Calu3 (cell line): ENCODE results near the gene RPL13A. TPM values are rescaled to one million over a fixed set of nuclear protein-coding genes. Genes with fewer than 3 reads are reported as not detected.

ENCODE experiments used
- BruUV-seq: library from RNA; stranded (reverse); fragments of 400-500 nt; replicated peaks from 2 replicates; lab custom pipeline; 2021; lab: Mats Ljungman, UMichigan
- CTCF ChIA-PET: fragments of 300-600 bp; sonication (Branson Sonifier 250); formaldehyde crosslinking; loops from one replicate; lab custom pipeline; 2022; ENCODE audit warnings: antibody characterized with exemption; lab: Charles Lee
- DNase-seq: peaks from one replicate; pipeline ENCODE4 v3.0.0; 2022
- H3K27ac Mint-ChIP-seq: one replicate; pipeline ENCODE4 v1.8.0; 2022; ENCODE audit warnings: mixed read lengths; ENCODE audit not compliant: unreplicated experiment
- H3K27me3 Mint-ChIP-seq: one replicate; pipeline ENCODE4 v1.8.0; 2022; ENCODE audit warnings: mixed read lengths; ENCODE audit not compliant: unreplicated experiment
- H3K36me3 Mint-ChIP-seq: one replicate; pipeline ENCODE4 v1.8.0; 2022; ENCODE audit warnings: mild to moderate bottlenecking, moderate library complexity, mixed read lengths; ENCODE audit not compliant: insufficient read depth, unreplicated experiment
- H3K4me1 Mint-ChIP-seq: one replicate; pipeline ENCODE4 v1.8.0; 2022; ENCODE audit warnings: mild to moderate bottlenecking, low read depth, mixed read lengths; ENCODE audit not compliant: unreplicated experiment
- H3K4me3 Mint-ChIP-seq: one replicate; pipeline ENCODE4 v1.8.0; 2022; ENCODE audit warnings: mild to moderate bottlenecking, low read depth, moderate library complexity, mixed read lengths; ENCODE audit not compliant: unreplicated experiment
- H3K9me3 Mint-ChIP-seq: one replicate; pipeline ENCODE4 v1.8.0; 2022; ENCODE audit warnings: low read depth, mixed read lengths; ENCODE audit not compliant: unreplicated experiment
- CTCF ChIP-seq: fragments of 200-600 bp; IDR thresholded peaks from one replicate; pipeline ENCODE4 v1.8.0; 2022; ENCODE audit warnings: antibody characterized with exemption; ENCODE audit not compliant: unreplicated experiment
- intact Hi-C: fragments of 100-400 bp; cut with micrococcal nuclease; formaldehyde crosslinking; loops from one replicate; pipeline ENCODE4 v1.10.0; 2022; ENCODE audit not compliant: unreplicated experiment
- total RNA-seq: library from RNA; stranded (reverse); gene quantifications from 2 replicates; pipeline ENCODE4 v1.2.3, GENCODE V29; 2022

The RPL13A gene
- total RNA-seq, 1 experiment from 2014 or later: 1,993 TPM

- TF ChIP-seq CTCF: no peak
- BruUV-seq: no TSS peak
- H3K4me3 Mint-ChIP-seq: no peak overlapping the region
- DNase-seq: no peak
- CTCF ChIA-PET: no interaction called here
- peaks cover 28% of the 10 kb centered on the region for H3K36me3 Mint-ChIP-seq
- H3K27me3 Mint-ChIP-seq: peaks cover 16% of the 10 kb centered on the region
- intact Hi-C loops: no loop called here
- no peaks in the 10 kb centered on the region for H3K9me3 Mint-ChIP-seq
- H3K4me1 Mint-ChIP-seq: peaks cover 21% of the 10 kb centered on the region
- H3K27ac Mint-ChIP-seq: no peak overlapping the region
Observed at GRCh38 chr19:49530708-49531107, 43.3 kb downstream of the RPL13A start.

GRCh38 chr19:49533551-49534488 is 46.4 kb downstream of the RPL13A start:
- no peaks in the 10 kb centered on the region for H3K9me3 Mint-ChIP-seq
- no TSS peak for BruUV-seq
- peak; percentile 83 for DNase-seq
- peak; percentile 56 for TF ChIP-seq CTCF
- H3K27ac Mint-ChIP-seq: peak overlapping the region; percentile 78
- H3K4me3 Mint-ChIP-seq: peak overlapping the region; percentile 84
- H3K27me3 Mint-ChIP-seq: peaks cover 16% of the 10 kb centered on the region
- CTCF ChIA-PET: interaction anchor here (0.5 to 0.7 kb wide), 4 partner anchors 10 to 53 kb away, joined by 3 to 5 read pairs (median 3); no protein-coding TSS in a partner anchor
- intact Hi-C loops: no loop called here
- peaks cover 25% of the 10 kb centered on the region for H3K36me3 Mint-ChIP-seq
- peaks cover 21% of the 10 kb centered on the region for H3K4me1 Mint-ChIP-seq

- Mint-ChIP-seq H3K9me3 (no peaks in the 10 kb centered on the region), H3K4me1 (peaks cover 21% of the 10 kb centered on the region), H3K27ac (peak overlapping the region; percentile 33), H3K4me3 (peak overlapping the region; percentile 84), H3K27me3 (peaks cover 16% of the 10 kb centered on the region), H3K36me3 (peaks cover 23% of the 10 kb centered on the region)
- intact Hi-C loops: no loop called here
- no peak for TF ChIP-seq CTCF
- CTCF ChIA-PET: interaction anchor here (0.5 to 0.7 kb wide), 3 partner anchors 12 to 52 kb away, joined by 3 to 5 read pairs (median 3); no protein-coding TSS in a partner anchor
- no peak for DNase-seq
- BruUV-seq: no TSS peak
Observed at GRCh38 chr19:49534632-49535385, 47.4 kb downstream of the RPL13A start.

- no peaks in the 10 kb centered on the region for H3K9me3 Mint-ChIP-seq
- CTCF ChIA-PET: no interaction called here
- H3K36me3 Mint-ChIP-seq: peaks cover 23% of the 10 kb centered on the region
- BruUV-seq: no TSS peak
- intact Hi-C loops: no loop called here
- no peak for DNase-seq
- no peak overlapping the region for H3K4me3 Mint-ChIP-seq
- H3K4me1 Mint-ChIP-seq: peaks cover 21% of the 10 kb centered on the region
- TF ChIP-seq CTCF: no peak
- peaks cover 16% of the 10 kb centered on the region for H3K27me3 Mint-ChIP-seq
- no peak overlapping the region for H3K27ac Mint-ChIP-seq
Observed at GRCh38 chr19:49536921-49537462, 49.6 kb downstream of the RPL13A start.
